Liver (tissue), 3 donors: Measurements from ENCODE around the gene PPP1R16B.

Experiments
- ATF3 ChIP-seq: IDR thresholded peaks from 2 replicates; pipeline ENCODE4 v1.6.1; 2016; ENCODE audit warnings: antibody characterized with exemption
- EGR1 ChIP-seq, 2 donors: IDR thresholded peaks; 2 replicates each; pipeline ENCODE4 v1.6.1; 2016 to 2018; ENCODE audit warnings: antibody characterized with exemption in 2 of 2, low read depth in 2 of 2
- FOXA1 ChIP-seq: IDR thresholded peaks from 2 replicates; pipeline ENCODE4 v1.6.1; 2016; ENCODE audit warnings: antibody characterized with exemption
- GABPA ChIP-seq, 2 donors: IDR thresholded peaks in 1 of 2; conservative IDR thresholded peaks in 1 of 2; 2 replicates each; pipeline ENCODE4 v1.6.1; 2016; ENCODE audit warnings: antibody characterized with exemption in 2 of 2, mild to moderate bottlenecking in 1 of 2, moderate library complexity in 1 of 2
- HNF4G ChIP-seq: IDR thresholded peaks from 2 replicates; pipeline ENCODE4 v1.6.1; 2016; ENCODE audit warnings: antibody characterized with exemption
- JUND ChIP-seq, 2 donors: IDR thresholded peaks; 2 replicates each; pipeline ENCODE4 v1.6.1; 2016; ENCODE audit warnings: antibody characterized with exemption in 2 of 2
- RAD21 ChIP-seq, 2 donors: IDR thresholded peaks; 2 replicates each; pipeline ENCODE4 v1.6.1; 2016; ENCODE audit warnings: antibody characterized with exemption in 2 of 2, mild to moderate bottlenecking in 2 of 2
- REST ChIP-seq: IDR thresholded peaks from 2 replicates; pipeline ENCODE4 v1.6.1; 2016; ENCODE audit warnings: antibody characterized with exemption, mild to moderate bottlenecking
- RXRA ChIP-seq, 2 donors: IDR thresholded peaks; 2 replicates each; pipeline ENCODE4 v1.6.1; 2017 to 2018; ENCODE audit warnings: antibody characterized with exemption in 2 of 2, mild to moderate bottlenecking in 1 of 2
- TAF1 ChIP-seq: conservative IDR thresholded peaks from 2 replicates; pipeline ENCODE4 v1.6.1; 2016; ENCODE audit warnings: antibody characterized with exemption, mild to moderate bottlenecking
- YY1 ChIP-seq: IDR thresholded peaks from 2 replicates; pipeline ENCODE4 v1.6.1; 2016; ENCODE audit warnings: antibody characterized with exemption, mild to moderate bottlenecking
- TF ChIP-seq, protein P1 (sequence below): fragments of 150-350 bp; IDR thresholded peaks from 2 replicates; pipeline ENCODE4 v1.5.1; 2017; ENCODE audit warnings: improper control_type of control experiment, low read depth, low read length; ENCODE audit not compliant: missing input control
- TF ChIP-seq, protein P2 (sequence below): IDR thresholded peaks from 2 replicates; pipeline ENCODE4 v1.6.1; 2016; ENCODE audit warnings: antibody characterized with exemption
- donor health status: healthy.
- donor health status: healthy.

- TF ChIP-seq, protein P1, sequence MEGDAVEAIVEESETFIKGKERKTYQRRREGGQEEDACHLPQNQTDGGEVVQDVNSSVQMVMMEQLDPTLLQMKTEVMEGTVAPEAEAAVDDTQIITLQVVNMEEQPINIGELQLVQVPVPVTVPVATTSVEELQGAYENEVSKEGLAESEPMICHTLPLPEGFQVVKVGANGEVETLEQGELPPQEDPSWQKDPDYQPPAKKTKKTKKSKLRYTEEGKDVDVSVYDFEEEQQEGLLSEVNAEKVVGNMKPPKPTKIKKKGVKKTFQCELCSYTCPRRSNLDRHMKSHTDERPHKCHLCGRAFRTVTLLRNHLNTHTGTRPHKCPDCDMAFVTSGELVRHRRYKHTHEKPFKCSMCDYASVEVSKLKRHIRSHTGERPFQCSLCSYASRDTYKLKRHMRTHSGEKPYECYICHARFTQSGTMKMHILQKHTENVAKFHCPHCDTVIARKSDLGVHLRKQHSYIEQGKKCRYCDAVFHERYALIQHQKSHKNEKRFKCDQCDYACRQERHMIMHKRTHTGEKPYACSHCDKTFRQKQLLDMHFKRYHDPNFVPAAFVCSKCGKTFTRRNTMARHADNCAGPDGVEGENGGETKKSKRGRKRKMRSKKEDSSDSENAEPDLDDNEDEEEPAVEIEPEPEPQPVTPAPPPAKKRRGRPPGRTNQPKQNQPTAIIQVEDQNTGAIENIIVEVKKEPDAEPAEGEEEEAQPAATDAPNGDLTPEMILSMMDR = no peak
- TF ChIP-seq JUND (IDR thresholded peaks at IDR 0.05) = no peak
- no peak for TF ChIP-seq FOXA1
- TF ChIP-seq REST = no peak
- no peak for TF ChIP-seq YY1
- no peak for TF ChIP-seq RAD21 (IDR thresholded peaks at IDR 0.05)
- TF ChIP-seq TAF1 = no peak
- TF ChIP-seq, protein P2, sequence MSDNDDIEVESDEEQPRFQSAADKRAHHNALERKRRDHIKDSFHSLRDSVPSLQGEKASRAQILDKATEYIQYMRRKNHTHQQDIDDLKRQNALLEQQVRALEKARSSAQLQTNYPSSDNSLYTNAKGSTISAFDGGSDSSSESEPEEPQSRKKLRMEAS = no peak
- no peak for TF ChIP-seq HNF4G
- no peak for TF ChIP-seq EGR1 (IDR thresholded peaks at IDR 0.05; ENCODE audit: low read depth in 2 of 2)
- no peak for TF ChIP-seq GABPA (IDR thresholded peaks at IDR 0.05 in 1 of 2, conservative IDR thresholded peaks at IDR 0.05 in 1 of 2)
- TF ChIP-seq ATF3 = no peak
- no peak for TF ChIP-seq RXRA (IDR thresholded peaks at IDR 0.05)
These were observed 77.1 kb downstream of the PPP1R16B start for GRCh38 chr20:38882600-38882999.
